BLaER1 treated with 17β-estradiol and CSF1 and Interleukin-3, amounts not matched to agents 10 nM and 100 nM (cell line): ENCODE data around the gene ARHGEF28.

Source experiments
- H3K27ac ChIP-seq, 11 experiments: shearing (Covaris generic); formaldehyde crosslinking; 2 replicates each; pipeline ENCODE4 v1.8.1; 2022
- H3K27me3 ChIP-seq, 11 experiments: shearing (Covaris generic); formaldehyde crosslinking; 2 replicates each; pipeline ENCODE4 v1.8.1; 2022
- H3K36me3 ChIP-seq, 11 experiments: shearing (Covaris generic); formaldehyde crosslinking; 2 replicates each; pipeline ENCODE4 v1.8.1; 2022
- H3K4me1 ChIP-seq, 10 experiments: shearing (Covaris generic); formaldehyde crosslinking; 2 replicates each; pipeline ENCODE4 v1.8.1; 2022
- H3K4me2 ChIP-seq, 11 experiments: shearing (Covaris generic); formaldehyde crosslinking; 2 replicates each; pipeline ENCODE4 v1.8.1; 2022
- H3K4me3 ChIP-seq, 10 experiments: shearing (Covaris generic); formaldehyde crosslinking; 2 replicates each; pipeline ENCODE4 v1.8.1; 2022
- H3K9ac ChIP-seq, 11 experiments: shearing (Covaris generic); formaldehyde crosslinking; 2 replicates each; pipeline ENCODE4 v1.8.1; 2022
- H3K9me3 ChIP-seq, 11 experiments: shearing (Covaris generic); formaldehyde crosslinking; replicated peaks in 1 of 11; 2 replicates each; pipeline ENCODE4 v1.8.1; 2022
- H4K20me1 ChIP-seq, 11 experiments: shearing (Covaris generic); formaldehyde crosslinking; 2 replicates each; pipeline ENCODE4 v1.8.1; 2022
- Cebpa-rat ChIP-seq, 11 experiments: shearing (Covaris generic); IDR thresholded peaks; 2 replicates each; pipeline ENCODE4 v1.8.1; 2022

The ARHGEF28 gene

GRCh38 chr5:73831066-73831465, 205.1 kb downstream of the ARHGEF28 start:
- no peak overlapping the region for H3K9ac ChIP-seq
- no peak overlapping the region for H3K4me3 ChIP-seq
- H3K27ac ChIP-seq, result no peak overlapping the region
- no peaks in the 10 kb centered on the region for H3K4me1 ChIP-seq
- no peak overlapping the region for H3K4me2 ChIP-seq
- no peaks in the 10 kb centered on the region for H3K36me3 ChIP-seq
- H3K27me3 ChIP-seq, result no peaks in the 10 kb centered on the region
- no peaks in the 10 kb centered on the region for H4K20me1 ChIP-seq
- no peaks in the 10 kb centered on the region for H3K9me3 ChIP-seq
- no peak for TF ChIP-seq Cebpa-rat (IDR thresholded peaks at IDR 0.05)

GRCh38 chr5:73834693-73835092, 208.7 kb downstream of the ARHGEF28 start:
- H3K4me1 ChIP-seq, result no peaks in the 10 kb centered on the region
- H3K4me2 ChIP-seq, result no peak overlapping the region
- H3K9ac ChIP-seq, result no peak overlapping the region
- H3K27me3 ChIP-seq, result no peaks in the 10 kb centered on the region
- H4K20me1 ChIP-seq, result no peaks in the 10 kb centered on the region
- H3K27ac ChIP-seq, result no peak overlapping the region
- peaks cover 0 to 10% (median 0%) of the 10 kb centered on the region in 11 experiments; a peak in 3 of 22 replicates for H3K9me3 ChIP-seq
- H3K4me3 ChIP-seq, result no peak overlapping the region
- no peak for TF ChIP-seq Cebpa-rat (IDR thresholded peaks at IDR 0.05)
- no peaks in the 10 kb centered on the region for H3K36me3 ChIP-seq

- H3K4me3 ChIP-seq, result no peak overlapping the region
- H3K36me3 ChIP-seq, result no peaks in the 10 kb centered on the region
- TF ChIP-seq Cebpa-rat (IDR thresholded peaks at IDR 0.05), result no peak
- no peak overlapping the region for H3K4me2 ChIP-seq
- no peak overlapping the region for H3K27ac ChIP-seq
- peaks cover 0 to 10% (median 0%) of the 10 kb centered on the region in 11 experiments; a peak in 3 of 22 replicates for H3K9me3 ChIP-seq
- H4K20me1 ChIP-seq, result no peaks in the 10 kb centered on the region
- no peak overlapping the region for H3K9ac ChIP-seq
- no peaks in the 10 kb centered on the region for H3K4me1 ChIP-seq
- no peaks in the 10 kb centered on the region for H3K27me3 ChIP-seq
Observed at GRCh38 chr5:73835726-73836125, 209.7 kb downstream of the ARHGEF28 start.

- no peak for TF ChIP-seq Cebpa-rat (IDR thresholded peaks at IDR 0.05)
- Histone ChIP-seq H3K9me3 (peaks cover 0 to 10% (median 0%) of the 10 kb centered on the region in 11 experiments; a peak in 3 of 22 replicates), H4K20me1 (no peaks in the 10 kb centered on the region)
Observed at GRCh38 chr5:73836607-73837006, 210.6 kb downstream of the ARHGEF28 start.

GRCh38 chr5:73838901-73839300, 212.9 kb downstream of the ARHGEF28 start:
- no peak overlapping the region for H3K9ac ChIP-seq
- H3K4me3 ChIP-seq, result no peak overlapping the region
- no peaks in the 10 kb centered on the region for H3K4me1 ChIP-seq
- no peak overlapping the region for H3K27ac ChIP-seq
- H3K27me3 ChIP-seq, result no peaks in the 10 kb centered on the region
- no peak for TF ChIP-seq Cebpa-rat (IDR thresholded peaks at IDR 0.05)
- H3K36me3 ChIP-seq, result no peaks in the 10 kb centered on the region
- H3K4me2 ChIP-seq, result no peak overlapping the region
- H3K9me3 ChIP-seq, result peaks cover 0 to 10% (median 0%) of the 10 kb centered on the region in 11 experiments; a peak in 3 of 22 replicates
- no peaks in the 10 kb centered on the region for H4K20me1 ChIP-seq

More at GRCh38 chr5:73836607-73837006, 210.6 kb downstream of the ARHGEF28 start:
- no peak overlapping the region for H3K4me2 ChIP-seq
- H3K9ac ChIP-seq, result no peak overlapping the region
- H3K27ac ChIP-seq, result no peak overlapping the region
- no peaks in the 10 kb centered on the region for H3K27me3 ChIP-seq
- no peak overlapping the region for H3K4me3 ChIP-seq
- no peaks in the 10 kb centered on the region for H3K36me3 ChIP-seq
- no peaks in the 10 kb centered on the region for H3K4me1 ChIP-seq

- Histone ChIP-seq H3K27ac (no peak overlapping the region), H3K9ac (no peak overlapping the region), H3K9me3 (peaks cover 0 to 7% (median 0%) of the 10 kb centered on the region in 11 experiments; a peak in 3 of 22 replicates), H3K4me3 (no peak overlapping the region), H3K36me3 (no peaks in the 10 kb centered on the region), H3K27me3 (no peaks in the 10 kb centered on the region), H3K4me2 (no peak overlapping the region), H4K20me1 (no peaks in the 10 kb centered on the region), H3K4me1 (no peaks in the 10 kb centered on the region)
- no peak for TF ChIP-seq Cebpa-rat (IDR thresholded peaks at IDR 0.05)
Observed at GRCh38 chr5:73841641-73842040, 215.6 kb downstream of the ARHGEF28 start.

GRCh38 chr5:73844165-73844564, 218.2 kb downstream of the ARHGEF28 start:
- H3K36me3 ChIP-seq, result no peaks in the 10 kb centered on the region

GRCh38 chr5:73851471-73852181, 225.6 kb downstream of the ARHGEF28 start:
- H3K9ac ChIP-seq, result no peak overlapping the region
- no peaks in the 10 kb centered on the region for H3K27me3 ChIP-seq
- no peak overlapping the region for H3K4me2 ChIP-seq
- H4K20me1 ChIP-seq, result no peaks in the 10 kb centered on the region
- no peak overlapping the region for H3K27ac ChIP-seq
- no peaks in the 10 kb centered on the region for H3K36me3 ChIP-seq
- H3K9me3 ChIP-seq, result 0 out of 22 replicates have a peak, but pooled peaks cover 0 to 3% (median 0%) of the 10 kb centered on the region in 11 experiments
- H3K4me3 ChIP-seq, result no peak overlapping the region
- TF ChIP-seq Cebpa-rat (IDR thresholded peaks at IDR 0.05), result no peak
- peaks cover 12 to 22% (median 13%) of the 10 kb centered on the region in 10 experiments for H3K4me1 ChIP-seq

More at GRCh38 chr5:73844165-73844564, 218.2 kb downstream of the ARHGEF28 start:
- Histone ChIP-seq H4K20me1 (no peaks in the 10 kb centered on the region), H3K27me3 (no peaks in the 10 kb centered on the region), H3K4me2 (no peak overlapping the region), H3K4me3 (no peak overlapping the region), H3K9ac (no peak overlapping the region), H3K27ac (no peak overlapping the region), H3K9me3 (no peaks in the 10 kb centered on the region), H3K4me1 (no peaks in the 10 kb centered on the region)
- TF ChIP-seq Cebpa-rat (IDR thresholded peaks at IDR 0.05), result no peak

GRCh38 chr5:73853091-73853490, 227.1 kb downstream of the ARHGEF28 start:
- H3K27ac ChIP-seq, result 0 out of 22 replicates have a peak overlapping the region, but pooled peaks of 2 of the 11 experiments have one; percentile 20 to 23
- TF ChIP-seq Cebpa-rat (IDR thresholded peaks at IDR 0.05), result no peak
- H3K9me3 ChIP-seq, result 0 out of 22 replicates have a peak, but pooled peaks cover 0 to 3% (median 0%) of the 10 kb centered on the region in 11 experiments
- peaks cover 27 to 36% (median 28%) of the 10 kb centered on the region in 10 experiments for H3K4me1 ChIP-seq
- H3K4me3 ChIP-seq, result no peak overlapping the region
- H3K36me3 ChIP-seq, result no peaks in the 10 kb centered on the region
- peak overlapping the region in 3 of 11 experiments; percentile 2 to 23 (median 4); a peak in 3 of 22 replicates for H3K4me2 ChIP-seq
- no peak overlapping the region for H3K9ac ChIP-seq
- H3K27me3 ChIP-seq, result no peaks in the 10 kb centered on the region
- no peaks in the 10 kb centered on the region for H4K20me1 ChIP-seq
